ENCODE results near the gene PINLYP. TPM values are rescaled to one million over a fixed set of nuclear protein-coding genes. Genes with fewer than 3 reads are reported as not detected.

PINLYP gene
- total and polyA plus RNA-seq, 7 donors = 0.66 to 1.3 (median 0.88) TPM; not detected in 1

- DNase-seq (no peak), ATAC-seq (peak; percentile 9 to 48 (median 44))
- peak overlapping the region; percentile 95 for H3K27ac ChIP-seq
- WGBS, 3 donors = 0 to 2% (median 0%) methylated on average over 14 of the region's 14 CpGs
- H3K27me3 ChIP-seq (ENCODE audit: insufficient read depth in 3 of 3, low read length in 2 of 3) = no peaks in the 10 kb centered on the region
- TF ChIP-seq, protein P1, sequence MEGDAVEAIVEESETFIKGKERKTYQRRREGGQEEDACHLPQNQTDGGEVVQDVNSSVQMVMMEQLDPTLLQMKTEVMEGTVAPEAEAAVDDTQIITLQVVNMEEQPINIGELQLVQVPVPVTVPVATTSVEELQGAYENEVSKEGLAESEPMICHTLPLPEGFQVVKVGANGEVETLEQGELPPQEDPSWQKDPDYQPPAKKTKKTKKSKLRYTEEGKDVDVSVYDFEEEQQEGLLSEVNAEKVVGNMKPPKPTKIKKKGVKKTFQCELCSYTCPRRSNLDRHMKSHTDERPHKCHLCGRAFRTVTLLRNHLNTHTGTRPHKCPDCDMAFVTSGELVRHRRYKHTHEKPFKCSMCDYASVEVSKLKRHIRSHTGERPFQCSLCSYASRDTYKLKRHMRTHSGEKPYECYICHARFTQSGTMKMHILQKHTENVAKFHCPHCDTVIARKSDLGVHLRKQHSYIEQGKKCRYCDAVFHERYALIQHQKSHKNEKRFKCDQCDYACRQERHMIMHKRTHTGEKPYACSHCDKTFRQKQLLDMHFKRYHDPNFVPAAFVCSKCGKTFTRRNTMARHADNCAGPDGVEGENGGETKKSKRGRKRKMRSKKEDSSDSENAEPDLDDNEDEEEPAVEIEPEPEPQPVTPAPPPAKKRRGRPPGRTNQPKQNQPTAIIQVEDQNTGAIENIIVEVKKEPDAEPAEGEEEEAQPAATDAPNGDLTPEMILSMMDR (IDR thresholded peaks at IDR 0.05) = no peak
- H3K9me3 ChIP-seq = no peaks in the 10 kb centered on the region
- H3K4me1 ChIP-seq = no peaks in the 10 kb centered on the region
- peak overlapping the region; percentile 76 for H3K4me3 ChIP-seq
- H3K36me3 ChIP-seq (ENCODE audit: insufficient read depth in 1 of 2, low read depth in 1 of 2) = peaks cover 0 to 4% of the 10 kb centered on the region in 2 donors
- intact Hi-C loops (cut with DNase I) = no loop called here
Observed at GRCh38 chr19:43618921-43619261, 43.3 kb downstream of the PINLYP start.

GRCh38 chr19:43619262-43620060 lies 43.9 kb downstream of the PINLYP start, which contains the start of gene ZNF428:
Gene ZNF428, minus strand, starts transcription at chr19:43619629. Its CDS starts 5,325 bp downstream, at chr19:43614304.
- Histone ChIP-seq H3K4me1 (no peaks in the 10 kb centered on the region), H3K36me3 (ENCODE audit: insufficient read depth in 1 of 2, low read depth in 1 of 2) (no peaks in the 10 kb centered on the region), H3K27ac (peak within 1 kb of the TSS; percentile 95), H3K9me3 (no peaks in the 10 kb centered on the region), H3K27me3 (ENCODE audit: insufficient read depth in 3 of 3, low read length in 2 of 3) (no peaks in the 10 kb centered on the region), H3K4me3 (peak within 1 kb of the TSS; percentile 76)
- DNase-seq (peak; percentile 89 to 94), ATAC-seq (peak; percentile 93 to 96 (median 94))
- 0 to 1% (median 1%) methylated on average over 50 to 81 of the region's 81 CpGs for WGBS, 3 donors
- intact Hi-C loops (cut with DNase I) = no loop called here
- TF ChIP-seq, protein P1 (IDR thresholded peaks at IDR 0.05) = no peak

GRCh38 chr19:43620061-43621001 lies 44.7 kb downstream of the PINLYP start:
- TF ChIP-seq, protein P1 (IDR thresholded peaks at IDR 0.05) = no peak
- H3K4me3 ChIP-seq = peak overlapping the region; percentile 76
- peak overlapping the region; percentile 95 for H3K27ac ChIP-seq
- WGBS, 3 donors = 37 to 41% (median 38%) methylated on average over 23 of the region's 23 CpGs
- peaks cover 3% of the 10 kb centered on the region for H3K4me1 ChIP-seq
- intact Hi-C loops (cut with DNase I) = no loop called here
- no peaks in the 10 kb centered on the region for H3K27me3 ChIP-seq (ENCODE audit: insufficient read depth in 3 of 3, low read length in 2 of 3)
- H3K36me3 ChIP-seq (ENCODE audit: insufficient read depth in 1 of 2, low read depth in 1 of 2) = no peaks in the 10 kb centered on the region
- H3K9me3 ChIP-seq = no peaks in the 10 kb centered on the region
- ATAC-seq (peak in 1 of 4 donors; percentile 6), DNase-seq (no peak)

DNA sequence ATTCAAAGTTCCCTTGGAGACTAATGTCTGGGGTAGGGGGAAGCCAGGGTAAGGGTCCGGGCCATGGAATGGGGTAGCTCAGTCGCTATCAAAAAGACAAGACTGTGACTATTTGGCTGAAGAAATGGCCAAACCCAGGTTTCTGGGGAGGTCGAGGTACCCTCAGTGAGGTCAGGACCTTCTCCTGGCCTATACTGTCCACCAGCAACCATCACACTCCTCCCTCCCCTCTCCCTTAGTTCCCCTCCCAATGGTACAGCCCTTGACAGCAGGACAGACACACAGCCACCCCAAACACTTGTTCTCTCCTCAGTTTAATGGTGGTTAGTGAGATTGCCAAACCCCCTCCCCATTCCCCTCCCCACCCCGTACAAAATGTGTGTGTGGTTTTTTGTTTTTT lies 46.5 kb downstream of the PINLYP start:
- DNase-seq (no peak), ATAC-seq (no peak)
- intact Hi-C loops (cut with DNase I) = no loop called here
- H3K36me3 ChIP-seq (ENCODE audit: insufficient read depth in 1 of 2, low read depth in 1 of 2) = no peaks in the 10 kb centered on the region
- H3K27ac ChIP-seq = no peak overlapping the region
- WGBS, 3 donors = 49 to 84% (median 59%) methylated on average over 4 of the region's 4 CpGs
- H3K4me3 ChIP-seq = no peak overlapping the region
- H3K4me1 ChIP-seq = peaks cover 3% of the 10 kb centered on the region
- no peaks in the 10 kb centered on the region for H3K27me3 ChIP-seq (ENCODE audit: insufficient read depth in 3 of 3, low read length in 2 of 3)
- TF ChIP-seq, protein P1 (IDR thresholded peaks at IDR 0.05) = no peak
- no peaks in the 10 kb centered on the region for H3K9me3 ChIP-seq
